ENCODE measurements around the gene FMNL1.

GRCh38 chr17:45273551-45273957, 51.9 kb downstream of the FMNL1 start:
- TF ChIP-seq CTCF (conservative IDR thresholded peaks at IDR 0.05) (no peak), ZFX (IDR thresholded peaks at IDR 0.05) (no peak)
